ENCODE measurements around the gene FZD2.
"Not testable (repeated sequence)": the region's sequence is repeated elsewhere in the genome, so short reads cannot be mapped to it uniquely, and the experiment has no call there.

Gene FZD2

GRCh38 chr17:44533533-44534246, 23.6 kb upstream of the FZD2 start:
- Histone ChIP-seq H3K27me3 (ENCODE audit: control insufficient read depth, low read length) (no peaks in the 10 kb centered on the region), H3K9me2 (replicated peaks; ENCODE audit: control insufficient read depth, low read length) (no peaks in the 10 kb centered on the region), H3K27ac (ENCODE audit: low read depth, low read length) (no peak overlapping the region), H3F3A (ENCODE audit: control insufficient read depth, insufficient read depth) (no peaks in the 10 kb centered on the region), H3K9me3 (ENCODE audit: control insufficient read depth, insufficient read depth, low read length) (no peaks in the 10 kb centered on the region), H3K36me3 (ENCODE audit: control insufficient read depth, low read length) (no peaks in the 10 kb centered on the region), H3K79me2 (ENCODE audit: control insufficient read depth, low read length) (no peaks in the 10 kb centered on the region), H4K20me1 (ENCODE audit: control insufficient read depth, insufficient read depth, low read depth, low read length) (no peaks in the 10 kb centered on the region), H3K4me1 (ENCODE audit: control insufficient read depth, low read length) (peaks cover 16% of the 10 kb centered on the region), H3K4me3 (ENCODE audit: low read length) (no peak overlapping the region), H3K4me2 (ENCODE audit: low read length) (peak overlapping the region; percentile 15; the same call in 1 of the 2 replicates)
- TF ChIP-seq CTCF (IDR thresholded peaks at IDR 0.05; ENCODE audit: low read depth, low read length, poor library complexity, severe bottlenecking), result peak; percentile 97
- no peak for TF ChIP-seq EZH2phosphoT487 (IDR thresholded peaks at IDR 0.05; ENCODE audit: borderline replicate concordance, low read length)

GRCh38 chr17:44536090-44536953, 21.0 kb upstream of the FZD2 start:
- Histone ChIP-seq H3K4me3 (ENCODE audit: low read length) (no peak overlapping the region), H3F3A (ENCODE audit: control insufficient read depth, insufficient read depth) (no peaks in the 10 kb centered on the region), H3K9me2 (replicated peaks; ENCODE audit: control insufficient read depth, low read length) (no peaks in the 10 kb centered on the region), H3K4me2 (ENCODE audit: low read length) (no peak overlapping the region; the same call in 1 of the 2 replicates), H3K79me2 (ENCODE audit: control insufficient read depth, low read length) (no peaks in the 10 kb centered on the region), H3K36me3 (ENCODE audit: control insufficient read depth, low read length) (no peaks in the 10 kb centered on the region), H3K9me3 (ENCODE audit: control insufficient read depth, insufficient read depth, low read length) (no peaks in the 10 kb centered on the region), H3K4me1 (ENCODE audit: control insufficient read depth, low read length) (peaks cover 16% of the 10 kb centered on the region), H3K27me3 (ENCODE audit: control insufficient read depth, low read length) (no peaks in the 10 kb centered on the region), H3K27ac (ENCODE audit: low read depth, low read length) (no peak overlapping the region), H4K20me1 (ENCODE audit: control insufficient read depth, insufficient read depth, low read depth, low read length) (no peaks in the 10 kb centered on the region)
- TF ChIP-seq CTCF (IDR thresholded peaks at IDR 0.05; ENCODE audit: low read depth, low read length, poor library complexity, severe bottlenecking) (no peak), EZH2phosphoT487 (IDR thresholded peaks at IDR 0.05; ENCODE audit: borderline replicate concordance, low read length) (no peak)

- H3K27ac ChIP-seq (ENCODE audit: low read depth, low read length); H3K4me2 ChIP-seq (ENCODE audit: low read length); H3K4me3 ChIP-seq (ENCODE audit: low read length); H3K9me3 ChIP-seq (ENCODE audit: control insufficient read depth, insufficient read depth, low read length); H3F3A ChIP-seq (ENCODE audit: control insufficient read depth, insufficient read depth); H3K36me3 ChIP-seq (ENCODE audit: control insufficient read depth, low read length); H3K27me3 ChIP-seq (ENCODE audit: control insufficient read depth, low read length); H4K20me1 ChIP-seq (ENCODE audit: control insufficient read depth, insufficient read depth, low read depth, low read length); H3K79me2 ChIP-seq (ENCODE audit: control insufficient read depth, low read length); H3K9me2 ChIP-seq (replicated peaks; ENCODE audit: control insufficient read depth, low read length): not testable (repeated sequence)
- H3K4me1 ChIP-seq (ENCODE audit: control insufficient read depth, low read length), result peaks cover 21% of the 10 kb centered on the region
Observed at GRCh38 chr17:44537922-44538321, 19.4 kb upstream of the FZD2 start.

GRCh38 chr17:44539673-44540072, 17.6 kb upstream of the FZD2 start:
- no peak overlapping the region for H3K4me3 ChIP-seq (ENCODE audit: low read length)
- no peak overlapping the region for H3K27ac ChIP-seq (ENCODE audit: low read depth, low read length)
- no peaks in the 10 kb centered on the region for H3K9me2 ChIP-seq (replicated peaks; ENCODE audit: control insufficient read depth, low read length)
- H3K27me3 ChIP-seq (ENCODE audit: control insufficient read depth, low read length), result peaks cover 8% of the 10 kb centered on the region
- no peaks in the 10 kb centered on the region for H3K79me2 ChIP-seq (ENCODE audit: control insufficient read depth, low read length)
- H3K9me3 ChIP-seq (ENCODE audit: control insufficient read depth, insufficient read depth, low read length), result no peaks in the 10 kb centered on the region
- no peaks in the 10 kb centered on the region for H3F3A ChIP-seq (ENCODE audit: control insufficient read depth, insufficient read depth)
- H3K4me1 ChIP-seq (ENCODE audit: control insufficient read depth, low read length), result peaks cover 15% of the 10 kb centered on the region
- H3K4me2 ChIP-seq (ENCODE audit: low read length), result no peak overlapping the region
- no peaks in the 10 kb centered on the region for H3K36me3 ChIP-seq (ENCODE audit: control insufficient read depth, low read length)
- no peaks in the 10 kb centered on the region for H4K20me1 ChIP-seq (ENCODE audit: control insufficient read depth, insufficient read depth, low read depth, low read length)
- TF ChIP-seq CTCF (IDR thresholded peaks at IDR 0.05; ENCODE audit: low read depth, low read length, poor library complexity, severe bottlenecking) (no peak), EZH2phosphoT487 (IDR thresholded peaks at IDR 0.05; ENCODE audit: borderline replicate concordance, low read length) (no peak)
